NCI-H187 treated with DMSO at 0.1 percent for 48 hours (cell line): ENCODE data around the gene MAD1L1.
"Not testable (repeated sequence)": the region's sequence is repeated elsewhere in the genome, so short reads cannot be mapped to it uniquely, and the experiment has no call there.

Experiments
- DNase-seq: peaks from one replicate; lab custom pipeline; 2025; lab: John Stamatoyannopoulos, UW

Gene MAD1L1

GRCh38 chr7:1849351-1850041 lies 383.2 kb downstream of the MAD1L1 start:
- DNase-seq = no peak

- DNase-seq = no peak
Measured at GRCh38 chr7:1848911-1849311, 383.8 kb downstream of the MAD1L1 start.

DNA sequence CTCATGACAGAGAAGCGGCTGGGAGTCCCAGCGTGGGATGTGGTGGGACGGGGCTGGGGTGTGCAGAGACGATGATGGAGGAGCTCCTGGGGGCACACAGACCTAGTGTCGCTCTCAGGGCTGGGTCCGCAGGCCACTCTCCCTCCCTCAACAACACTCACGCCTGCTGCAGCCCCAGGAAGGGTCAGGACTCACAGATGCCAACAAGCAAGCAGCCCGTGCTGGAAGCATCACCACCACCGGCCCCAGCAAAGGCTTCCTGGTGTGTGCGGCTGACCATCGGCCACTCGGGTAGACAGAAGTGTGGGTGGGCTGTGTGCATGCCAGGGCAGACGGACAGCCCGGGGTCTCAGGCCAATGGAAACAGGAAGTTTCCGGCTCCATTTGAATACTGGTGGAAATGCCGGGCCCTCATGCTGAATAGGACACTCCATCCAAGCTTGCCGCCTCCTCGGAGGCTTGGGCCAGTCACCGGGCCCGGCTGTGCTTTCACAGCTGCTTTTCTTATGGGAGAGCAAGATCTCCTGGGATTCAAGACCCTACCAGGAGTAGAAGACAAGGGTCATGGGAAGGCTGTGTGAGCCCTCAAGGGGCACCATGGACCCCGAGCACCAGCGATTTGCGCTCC lies 384.6 kb downstream of the MAD1L1 start:
- no peak for DNase-seq

GRCh38 chr7:1847260-1848001 lies 385.3 kb downstream of the MAD1L1 start:
- no peak for DNase-seq

GRCh38 chr7:1846331-1847065 lies 386.2 kb downstream of the MAD1L1 start:
- no peak for DNase-seq

- no peak for DNase-seq
Measured at GRCh38 chr7:1845536-1846311, 387.0 kb downstream of the MAD1L1 start.

- no peak for DNase-seq
Measured at GRCh38 chr7:1844951-1845390, 387.8 kb downstream of the MAD1L1 start.

DNA sequence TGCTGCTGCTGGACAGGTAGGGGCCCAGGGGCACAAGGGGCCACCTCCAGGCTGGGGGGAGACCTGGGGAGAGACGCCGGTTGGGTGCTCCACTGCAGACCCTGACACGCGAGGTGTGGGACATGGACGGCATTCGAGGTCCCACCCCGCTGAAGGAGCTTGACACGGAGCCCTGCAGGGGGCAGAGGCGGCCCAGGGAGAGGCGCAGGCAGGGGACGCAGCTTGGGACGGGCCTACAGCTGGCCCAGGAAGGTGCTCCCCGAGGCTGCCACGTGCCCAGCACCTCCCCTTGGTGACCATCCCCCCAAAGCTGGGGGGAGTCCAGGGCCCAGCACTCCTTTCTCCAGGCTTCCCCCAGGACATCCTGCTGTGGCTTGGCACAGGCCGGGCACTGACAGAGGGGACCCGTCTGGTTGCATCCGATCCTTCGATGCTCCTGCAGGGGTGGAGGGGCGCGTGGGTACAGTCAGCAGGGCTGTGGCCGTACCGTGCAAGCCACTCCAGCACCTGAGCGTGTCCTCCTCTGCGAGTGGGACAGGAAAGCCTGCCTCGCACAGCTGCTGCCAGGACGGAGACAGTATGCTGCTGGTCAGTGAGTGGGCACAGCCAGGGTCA lies 388.3 kb downstream of the MAD1L1 start:
- no peak for DNase-seq

GRCh38 chr7:1843921-1844335 lies 388.8 kb downstream of the MAD1L1 start:
- DNase-seq = no peak

DNA sequence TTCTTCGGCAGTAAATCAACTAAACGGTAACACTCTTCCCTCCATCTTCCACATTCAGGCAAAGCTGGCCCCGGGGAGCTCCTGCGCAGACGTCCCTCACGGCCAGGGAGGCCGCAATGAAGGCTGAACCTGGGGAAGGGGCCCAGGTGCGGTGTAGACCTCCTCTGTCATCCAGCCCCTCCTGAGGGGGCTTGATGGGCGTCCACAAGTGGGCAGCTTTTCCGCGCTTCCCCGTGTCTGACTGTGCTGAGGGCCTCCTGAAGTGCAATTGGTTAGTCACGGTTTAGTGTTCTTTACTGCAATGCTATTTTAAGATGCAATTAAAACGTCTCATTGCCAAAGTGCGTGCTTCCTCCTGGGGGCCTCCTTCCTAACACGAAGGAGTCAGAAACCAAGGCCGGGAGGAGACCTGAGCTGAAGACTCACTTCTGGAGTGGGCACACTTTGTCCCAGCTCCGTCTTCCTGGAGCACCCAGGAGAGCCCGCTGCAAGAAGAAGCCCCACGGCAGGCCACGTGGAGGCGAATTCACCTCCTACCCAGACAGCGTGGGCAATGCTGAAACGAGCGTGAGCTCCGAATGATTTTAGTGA lies 389.4 kb downstream of the MAD1L1 start:
- no peak for DNase-seq

DNA sequence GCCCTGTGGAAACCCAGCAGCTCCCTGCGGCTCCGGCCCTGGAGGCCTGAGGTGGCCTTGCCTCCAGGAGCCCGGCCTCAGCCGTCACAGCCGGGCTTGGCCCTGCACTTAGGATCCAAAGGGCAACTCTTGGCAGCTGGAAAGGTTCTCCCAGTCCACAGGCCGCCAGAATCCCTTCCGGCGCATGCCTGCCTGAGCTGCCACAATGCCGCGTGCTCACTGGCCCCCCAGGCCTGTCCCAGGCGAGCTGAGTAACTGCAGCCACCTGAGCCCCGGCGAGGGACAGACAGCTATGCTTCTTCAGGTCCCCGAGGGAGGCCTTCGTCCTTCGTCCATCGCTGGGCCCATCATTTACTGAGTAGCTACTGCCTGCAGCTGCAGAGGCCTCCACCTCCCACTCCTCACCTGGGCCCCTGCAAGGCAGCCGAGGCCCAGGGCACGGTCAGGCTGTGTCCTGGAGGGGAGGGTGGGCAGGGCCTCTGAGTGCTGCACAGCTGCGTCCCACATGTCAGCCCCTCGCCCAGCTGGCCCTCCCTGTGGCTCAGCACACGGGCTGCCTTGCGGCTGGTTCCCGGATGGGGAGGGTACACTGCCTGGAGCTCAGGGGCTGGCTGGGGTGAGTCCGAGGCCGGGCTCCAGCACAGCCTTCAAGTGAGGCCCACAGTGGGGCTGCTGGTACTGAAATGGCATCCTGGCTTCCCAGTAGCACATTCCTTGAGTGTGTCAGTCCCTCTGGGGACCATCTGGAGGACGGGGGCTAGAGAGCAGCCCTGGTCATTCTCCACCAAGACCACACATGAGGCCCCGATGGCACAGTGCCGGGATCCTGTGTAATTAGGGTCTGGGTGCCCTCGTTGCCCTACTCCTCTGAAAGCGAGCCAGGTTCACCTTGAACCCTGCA lies 390.2 kb downstream of the MAD1L1 start:
- no peak for DNase-seq

- DNase-seq = not testable (repeated sequence)
Measured at GRCh38 chr7:1841286-1842021, 391.3 kb downstream of the MAD1L1 start.

DNA sequence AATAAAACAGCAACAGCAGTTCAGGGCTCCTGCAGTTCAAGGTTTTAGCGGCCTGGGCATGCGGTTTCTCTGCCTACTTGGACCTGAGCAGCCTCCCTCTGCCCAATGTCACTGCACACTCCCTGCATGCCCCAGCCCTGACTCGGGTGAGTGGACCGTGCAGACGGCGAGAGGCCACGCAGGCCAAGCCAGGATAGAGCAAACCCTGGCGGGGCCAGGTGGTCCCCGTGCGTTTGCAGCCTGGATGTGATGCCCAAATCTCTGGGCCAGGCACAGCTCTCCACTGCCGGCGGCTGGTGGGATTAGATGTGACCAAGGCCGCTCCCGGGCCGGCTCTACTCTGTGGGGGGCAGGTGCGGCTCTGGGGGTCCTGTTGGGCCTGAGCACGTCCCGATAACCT lies 392.0 kb downstream of the MAD1L1 start:
- not testable (repeated sequence) for DNase-seq

- no peak for DNase-seq
Measured at GRCh38 chr7:1839701-1840100, 393.0 kb downstream of the MAD1L1 start.

DNA sequence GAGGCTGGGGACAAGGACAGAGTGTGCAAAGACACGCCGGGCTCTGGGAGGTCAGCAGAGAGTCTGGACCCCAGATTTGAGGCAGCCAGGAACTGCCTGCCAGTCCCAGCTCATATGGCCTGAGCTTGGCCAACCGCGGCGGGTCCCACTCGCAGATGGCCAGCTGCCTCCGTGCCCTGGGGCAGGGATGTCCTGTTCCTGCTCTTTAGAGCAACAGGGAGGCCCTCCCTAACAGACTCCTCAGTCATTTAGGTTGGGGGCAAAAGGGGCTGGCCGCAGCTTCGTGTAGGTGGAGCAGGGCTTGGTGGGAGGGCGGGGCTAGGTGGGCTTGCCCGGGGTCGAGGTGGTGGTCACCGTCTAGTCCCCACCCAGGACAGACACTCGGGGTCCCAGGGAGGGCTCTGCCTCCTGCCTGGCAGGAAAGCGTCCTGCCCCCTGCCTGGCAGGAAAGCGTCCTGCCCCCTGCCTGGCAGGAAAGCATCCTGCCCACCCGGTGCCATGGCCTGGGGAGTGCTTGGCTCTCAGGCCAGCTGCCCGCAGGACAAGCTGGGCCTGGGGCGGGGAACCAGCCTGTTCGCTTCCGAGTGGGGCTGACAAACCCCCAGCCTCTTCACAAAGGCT lies 393.7 kb downstream of the MAD1L1 start:
- not testable (repeated sequence) for DNase-seq

GRCh38 chr7:1838544-1838872 lies 394.2 kb downstream of the MAD1L1 start:
- DNase-seq = not testable (repeated sequence)

DNA sequence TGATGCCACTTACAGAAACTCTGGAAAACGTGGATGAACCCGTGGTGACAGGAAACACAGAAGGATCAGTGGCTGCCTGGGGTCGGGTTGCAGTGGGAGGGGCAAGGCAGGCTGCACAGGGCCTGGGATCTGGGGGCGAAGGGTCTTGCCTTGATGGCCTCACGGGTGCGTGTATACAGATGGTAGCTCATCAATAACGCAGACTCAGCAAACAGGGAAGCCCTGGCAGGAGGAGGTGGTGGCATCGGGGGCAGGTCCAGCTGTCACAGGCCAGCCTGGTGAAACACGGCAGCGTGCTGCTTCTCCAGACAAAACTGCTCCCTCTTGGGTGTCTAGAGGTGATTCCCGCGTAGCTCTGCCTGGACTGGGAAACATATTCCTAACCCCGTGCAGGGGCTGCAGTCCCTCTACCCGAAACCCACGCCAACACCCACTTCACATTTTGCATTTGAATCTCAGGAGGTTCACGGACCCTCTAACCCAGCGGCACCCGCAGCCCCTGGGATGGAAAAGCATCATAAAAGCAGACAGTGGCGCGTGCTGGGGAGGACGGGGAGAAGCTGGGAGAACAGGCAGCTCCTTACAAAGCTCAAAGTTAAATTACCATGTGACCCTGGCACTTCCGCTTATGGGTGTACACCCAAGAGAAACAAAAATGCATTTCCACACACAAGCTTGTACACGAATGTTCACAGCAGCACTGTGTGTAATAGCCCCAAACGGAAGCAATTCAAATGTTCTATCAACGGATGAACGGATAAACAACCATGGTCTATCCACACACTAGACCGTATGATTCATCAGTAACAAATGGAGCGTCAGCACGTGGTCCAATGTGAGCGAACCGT lies 394.8 kb downstream of the MAD1L1 start:
- DNase-seq = not testable (repeated sequence)
